Measurements from ENCODE around the gene SLC17A1. TPM values are rescaled to one million over a fixed set of nuclear protein-coding genes. Genes with fewer than 3 reads are reported as not detected.

Gene SLC17A1
- total and polyA plus RNA-seq, 10 of the 15 experiments (the other 5 are each of a cell fraction or from before 2014, with no cell fraction given): not detected

- RAD21 ChIA-PET (ENCODE audit: unreplicated experiment): no interaction called here
- intact Hi-C loops (cut with micrococcal nuclease; ENCODE audit: unreplicated experiment): no loop called here
- no TSS peak for BruUV-seq (replicated peaks)
- FAIRE-seq: no peak
- Histone ChIP-seq H3K4me1 (ENCODE audit: control insufficient read depth, insufficient read depth, low read length) (no peaks in the 10 kb centered on the region), H4K20me1 (ENCODE audit: control insufficient read depth, insufficient read depth) (no peaks in the 10 kb centered on the region), H3K36me3 (ENCODE audit: control insufficient read depth in 2 of 2, insufficient read depth in 2 of 2, low read length in 1 of 2) (no peaks in the 10 kb centered on the region), H3K9ac (ENCODE audit: control insufficient read depth, insufficient read depth, low read length) (no peak overlapping the region), H3K27ac (ENCODE audit: control insufficient read depth, insufficient read depth) (no peak overlapping the region), H3K27me3 (replicated peaks in 1 of 2; ENCODE audit: control insufficient read depth in 2 of 2, insufficient read depth in 2 of 2, low read length in 1 of 2) (peaks cover 0 to 6% of the 10 kb centered on the region in 2 experiments; a peak in 1 of 4 replicates), H3K4me2 (ENCODE audit: control insufficient read depth, insufficient read depth) (no peak overlapping the region), H2AFZ (ENCODE audit: control insufficient read depth, low read depth, low read length) (no peak overlapping the region), H3K9me3 (replicated peaks; ENCODE audit: control insufficient read depth, insufficient read depth, low read length) (no peaks in the 10 kb centered on the region), H3K4me3 (no peak overlapping the region), H3K79me2 (ENCODE audit: control insufficient read depth, insufficient read depth, low read length) (no peaks in the 10 kb centered on the region)
- POLR2A ChIA-PET: no interaction called here
- SMC1A ChIA-PET (ENCODE audit: uncharacterized antibody, unreplicated experiment): no interaction called here
- no peak for DNase-seq (ENCODE audit: low read depth, low spot score)
- 41% methylated on average over 2 of the region's 2 CpGs for WGBS (ENCODE audit: insufficient coverage, insufficient replicate concordance, low lambda C conversion rate, missing lambda C conversion rate)
- CTCF ChIA-PET: no interaction called here
- in situ Hi-C loops (cut with MboI): no loop called here
- no peak for ATAC-seq
- TF ChIP-seq CBFB (IDR thresholded peaks at IDR 0.05; ENCODE audit: low read depth) (no peak), IKZF2 (IDR thresholded peaks at IDR 0.05) (no peak), MEF2B (IDR thresholded peaks at IDR 0.05; ENCODE audit: partially characterized antibody, poor library complexity, severe bottlenecking) (no peak), NR2F1 (conservative IDR thresholded peaks at IDR 0.05) (no peak), ZBTB40 (IDR thresholded peaks at IDR 0.05; ENCODE audit: borderline replicate concordance) (no peak), SP1 (IDR thresholded peaks at IDR 0.05; ENCODE audit: low read depth, low read length) (no peak), PAX5 (IDR thresholded peaks at IDR 0.05; ENCODE audit: borderline replicate concordance, low read depth, low read length) (no peak), CHD4 (IDR thresholded peaks at IDR 0.05) (no peak), EGR1 (IDR thresholded peaks at IDR 0.05; ENCODE audit: borderline replicate concordance in 1 of 2, low read depth in 2 of 2, low read length in 2 of 2) (no peak), DPF2 (IDR thresholded peaks at IDR 0.05) (no peak)
Measured at GRCh38 chr6:25844518-25844917, 12.7 kb upstream of the SLC17A1 start.

All from GM12878 (cell line).